Transverse colon (tissue), 4 donors: ENCODE results near the gene ALDOB. TPM values are rescaled to one million over a fixed set of nuclear protein-coding genes. Genes with fewer than 3 reads are reported as not detected.

Experiments
- DNase-seq: peaks from one replicate; pipeline ENCODE4 v3.0.0-alpha.2; 2019
- H3K27ac ChIP-seq, 4 donors: fragments of 200-600 bp; sonication (generic); 2 replicates each; pipeline ENCODE4 v1.5.1; 2016 to 2018; ENCODE audit warnings: inconsistent platforms in 4 of 4
- H3K27me3 ChIP-seq: fragments of 200-600 bp; sonication (generic); 2 replicates; pipeline ENCODE4 v1.5.1; 2017; ENCODE audit warnings: inconsistent platforms
- H3K36me3 ChIP-seq, 4 donors: fragments of 200-600 bp; sonication (generic); 2 replicates each; pipeline ENCODE4 v1.5.1; 2017 to 2019; ENCODE audit warnings: inconsistent platforms in 4 of 4
- H3K4me1 ChIP-seq, 4 donors: fragments of 200-600 bp; sonication (generic); 2 replicates each; pipeline ENCODE4 v1.5.1; 2017 to 2020; ENCODE audit warnings: inconsistent platforms in 4 of 4
- H3K4me3 ChIP-seq, 4 donors: fragments of 200-600 bp; sonication (generic); 1 replicate in 1 of 4; 2 replicates in 3 of 4; pipeline versions ENCODE4 v1.5.1 to v1.6.1; 2017 to 2019; ENCODE audit warnings: inconsistent platforms in 4 of 4
- H3K9me3 ChIP-seq, 2 donors: fragments of 200-600 bp; sonication (generic); 2 replicates each; pipeline ENCODE4 v1.5.1; 2017 to 2019; ENCODE audit warnings: inconsistent platforms in 2 of 2
- EP300 ChIP-seq: sonication (generic); formaldehyde crosslinking; IDR thresholded peaks from one replicate; pipeline ENCODE4 v1.6.1; 2017; ENCODE audit warnings: antibody characterized with exemption, low read depth
- POLR2A ChIP-seq: fragments of 450-650 bp; IDR thresholded peaks from one replicate; pipeline ENCODE4 v1.6.1; 2016; ENCODE audit warnings: antibody characterized with exemption, mild to moderate bottlenecking, moderate library complexity
- POLR2AphosphoS5 ChIP-seq, 3 donors: sonication (generic); formaldehyde crosslinking; IDR thresholded peaks; one replicate each; pipeline ENCODE4 v1.6.1; 2016; ENCODE audit warnings: antibody characterized with exemption in 3 of 3
- WGBS, 2 donors: methylation state at CpG; one replicate each; pipeline ENCODE4 v1.1.5; 2018; ENCODE audit warnings: low coverage in 1 of 2; 5-methylcytosine and 5-hydroxymethylcytosine counted together
- in situ Hi-C, 4 donors: fragments of 200-750 bp; cut with MboI; loops; one replicate each; pipeline versions ENCODE4 v1.15.0 to v1.15.1; 2017; ENCODE audit warnings: low sequenced_read_pairs in 3 of 4, low pct_ligation_motif_present in 1 of 4, low pct_unique_long_range_greater_than_20kb in 1 of 4
- intact Hi-C: fragments of 100-400 bp; cut with DNase I; formaldehyde crosslinking; loops from one replicate; pipeline ENCODE4 v1.15.1; 2023; ENCODE audit warnings: low total_unique reads
- total RNA-seq, 4 donors: library from RNA; depleted of rRNA; stranded (reverse); fragments of >200 nt; gene quantifications; one replicate each; pipeline ENCODE4 v1.1.0, GENCODE V29; 2016
- TF ChIP-seq, protein P1 (sequence below), 5 experiments: fragments of 200-600 bp in 3 of 5; fragments of 450-650 bp in 2 of 5; sonication (generic) in 3 of 5; IDR thresholded peaks; 1 replicate in 2 of 5; 2 replicates in 3 of 5; pipeline ENCODE4 v1.5.1; 2016 to 2017; ENCODE audit warnings: antibody characterized with exemption in 5 of 5, inconsistent platforms in 3 of 5, mild to moderate bottlenecking in 2 of 5, moderate library complexity in 1 of 5

Gene ALDOB
- total RNA-seq, 4 donors from 2014 or later = 1.9 to 55.0 (median 20.1) TPM; not detected in 1

DNA sequence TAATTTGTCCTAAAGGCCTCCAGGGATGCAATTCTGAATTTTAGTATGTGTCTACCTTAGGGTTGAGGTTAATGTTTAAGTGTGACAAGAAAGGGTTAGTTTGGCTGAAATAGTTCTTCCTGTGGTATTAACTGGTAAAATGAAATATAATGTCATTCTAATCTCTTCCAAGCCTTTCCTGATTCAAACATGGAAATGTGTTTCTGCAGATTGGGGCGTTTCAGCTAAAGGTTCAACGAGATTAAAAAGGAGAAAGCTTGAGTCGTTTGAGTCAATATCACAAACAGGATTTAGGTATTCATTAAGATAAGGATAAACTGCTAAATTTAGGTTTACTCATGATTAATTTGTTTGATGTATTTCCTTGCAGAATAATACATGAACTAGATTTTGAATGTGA, 34.4 kb upstream of the ALDOB start:
- intact Hi-C loops (no loop called here), in situ Hi-C loops (no loop called here)
- no peaks in the 10 kb centered on the region for H3K27me3 ChIP-seq
- no peak overlapping the region for H3K4me3 ChIP-seq
- no peak overlapping the region for H3K27ac ChIP-seq
- no peak for DNase-seq
- no peaks in the 10 kb centered on the region for H3K9me3 ChIP-seq
- no peaks in the 10 kb centered on the region for H3K36me3 ChIP-seq
- H3K4me1 ChIP-seq = peaks cover 0 to 9% (median 1%) of the 10 kb centered on the region in 4 donors
- 67 to 68% methylated on average over 3 of the region's 3 CpGs for WGBS, 2 donors
- TF ChIP-seq POLR2AphosphoS5 (IDR thresholded peaks at IDR 0.05) = no peak
- TF ChIP-seq, protein P1, sequence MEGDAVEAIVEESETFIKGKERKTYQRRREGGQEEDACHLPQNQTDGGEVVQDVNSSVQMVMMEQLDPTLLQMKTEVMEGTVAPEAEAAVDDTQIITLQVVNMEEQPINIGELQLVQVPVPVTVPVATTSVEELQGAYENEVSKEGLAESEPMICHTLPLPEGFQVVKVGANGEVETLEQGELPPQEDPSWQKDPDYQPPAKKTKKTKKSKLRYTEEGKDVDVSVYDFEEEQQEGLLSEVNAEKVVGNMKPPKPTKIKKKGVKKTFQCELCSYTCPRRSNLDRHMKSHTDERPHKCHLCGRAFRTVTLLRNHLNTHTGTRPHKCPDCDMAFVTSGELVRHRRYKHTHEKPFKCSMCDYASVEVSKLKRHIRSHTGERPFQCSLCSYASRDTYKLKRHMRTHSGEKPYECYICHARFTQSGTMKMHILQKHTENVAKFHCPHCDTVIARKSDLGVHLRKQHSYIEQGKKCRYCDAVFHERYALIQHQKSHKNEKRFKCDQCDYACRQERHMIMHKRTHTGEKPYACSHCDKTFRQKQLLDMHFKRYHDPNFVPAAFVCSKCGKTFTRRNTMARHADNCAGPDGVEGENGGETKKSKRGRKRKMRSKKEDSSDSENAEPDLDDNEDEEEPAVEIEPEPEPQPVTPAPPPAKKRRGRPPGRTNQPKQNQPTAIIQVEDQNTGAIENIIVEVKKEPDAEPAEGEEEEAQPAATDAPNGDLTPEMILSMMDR (IDR thresholded peaks at IDR 0.05) = no peak
- no peak for TF ChIP-seq POLR2A
- TF ChIP-seq EP300 = no peak

DNA sequence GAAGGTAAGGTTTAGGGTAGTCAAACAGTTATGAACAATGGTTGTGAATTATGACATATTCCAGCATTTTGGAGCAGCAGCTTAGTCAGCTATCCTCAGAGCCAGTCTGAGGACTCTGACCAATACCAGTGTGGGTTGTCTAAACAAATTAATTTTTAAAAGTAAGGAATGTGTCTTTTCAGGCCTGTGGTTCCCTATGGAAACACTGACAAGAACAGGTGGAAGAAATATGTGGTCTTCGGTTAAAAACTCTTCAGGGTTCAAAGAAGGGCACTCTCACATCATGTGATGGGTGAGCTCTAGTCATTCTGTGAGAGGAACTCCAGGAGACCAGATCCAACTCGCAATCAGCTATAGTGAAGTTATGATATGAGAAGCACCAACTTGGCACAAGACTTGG, 33.5 kb upstream of the ALDOB start:
- WGBS, 2 donors = 70 to 77% methylated on average over 2 of the region's 2 CpGs
- no peak overlapping the region for H3K27ac ChIP-seq
- no peak overlapping the region for H3K4me3 ChIP-seq
- DNase-seq = no peak
- H3K9me3 ChIP-seq = no peaks in the 10 kb centered on the region
- no peaks in the 10 kb centered on the region for H3K27me3 ChIP-seq
- no peak for TF ChIP-seq POLR2AphosphoS5 (IDR thresholded peaks at IDR 0.05)
- TF ChIP-seq EP300 = no peak
- TF ChIP-seq POLR2A = no peak
- TF ChIP-seq, protein P1 (IDR thresholded peaks at IDR 0.05) = no peak
- intact Hi-C loops (no loop called here), in situ Hi-C loops (loop anchor here in 2 of 4 donors (5.0 kb wide), 2 partner anchors 53 to 58 kb away; no protein-coding TSS in a partner anchor)
- peaks cover 0 to 11% (median 2%) of the 10 kb centered on the region in 4 donors for H3K4me1 ChIP-seq
- H3K36me3 ChIP-seq = no peaks in the 10 kb centered on the region

GRCh38 chr9:101468116-101468515, 32.5 kb upstream of the ALDOB start:
- 81% methylated on average over 1 of the region's 1 CpG; no CpG with 5 or more reads in 1 of the 2 donors for whole genome bisulfite sequencing, 2 donors

DNA sequence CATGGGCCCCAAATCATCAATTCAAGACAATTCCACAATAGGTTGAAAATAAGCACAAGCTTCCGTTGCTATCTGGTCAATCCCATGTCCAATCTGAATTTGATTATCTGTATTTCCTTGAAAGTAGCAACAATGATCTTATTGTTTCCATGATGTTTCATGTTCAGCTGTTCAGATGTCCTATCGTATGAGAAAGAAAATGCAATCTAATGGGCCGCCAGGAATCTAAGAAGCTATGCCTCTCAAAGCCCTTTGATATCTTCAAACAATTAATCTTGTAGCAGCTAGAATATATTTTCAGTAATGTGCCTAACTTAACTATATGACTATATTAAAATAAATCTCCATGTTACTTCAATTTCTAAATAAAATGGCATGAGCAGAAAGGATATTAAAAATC, 32.1 kb upstream of the ALDOB start:
- TF ChIP-seq, protein P1 (IDR thresholded peaks at IDR 0.05) = no peak
- no peak for TF ChIP-seq POLR2A
- no peaks in the 10 kb centered on the region for H3K27me3 ChIP-seq
- no peak overlapping the region for H3K4me3 ChIP-seq
- in situ Hi-C loops = loop anchor here in 2 of 4 donors (5.0 kb wide), 2 partner anchors 55 to 60 kb away; no protein-coding TSS in a partner anchor
- H3K9me3 ChIP-seq = no peaks in the 10 kb centered on the region
- WGBS, 2 donors = 51 to 67% methylated on average over 3 of the region's 3 CpGs
- intact Hi-C loops = no loop called here
- no peaks in the 10 kb centered on the region for H3K36me3 ChIP-seq
- no peak overlapping the region for H3K27ac ChIP-seq
- H3K4me1 ChIP-seq = peaks cover 0 to 11% (median 2%) of the 10 kb centered on the region in 4 donors
- DNase-seq = no peak

More at GRCh38 chr9:101468116-101468515, 32.5 kb upstream of the ALDOB start:
- Histone ChIP-seq H3K27me3 (no peaks in the 10 kb centered on the region), H3K4me1 (peaks cover 0 to 11% (median 2%) of the 10 kb centered on the region in 4 donors), H3K4me3 (no peak overlapping the region), H3K27ac (no peak overlapping the region), H3K9me3 (no peaks in the 10 kb centered on the region), H3K36me3 (no peaks in the 10 kb centered on the region)
- TF ChIP-seq POLR2AphosphoS5 (IDR thresholded peaks at IDR 0.05) (no peak), EP300 (no peak), POLR2A (no peak)
- TF ChIP-seq, protein P1 (IDR thresholded peaks at IDR 0.05) = no peak
- in situ Hi-C loops = loop anchor here in 2 of 4 donors (5.0 kb wide), 2 partner anchors 54 to 59 kb away; no protein-coding TSS in a partner anchor
- no peak for DNase-seq
- intact Hi-C loops = no loop called here
